HepG2 (cell line): Measurements from ENCODE around the gene ELL. TPM values are rescaled to one million over a fixed set of nuclear protein-coding genes. Genes with fewer than 3 reads are reported as not detected.

Experiments
- AGO2 ChIP-seq: fragments of 200-400 bp; formaldehyde crosslinking; optimal IDR thresholded peaks from 2 replicates; pipeline ENCODE3; 2017; ENCODE audit warnings: mild to moderate bottlenecking, low read depth, low read length, moderate library complexity
- CTCF ChIP-seq: sonication (generic); formaldehyde crosslinking; IDR thresholded peaks from 2 replicates; pipeline ENCODE4 v1.5.0; 2020; ENCODE audit warnings: mild to moderate bottlenecking, missing genetic modification reagents, moderate library complexity
- HDAC1 ChIP-seq: sonication (generic); formaldehyde crosslinking; IDR thresholded peaks from 2 replicates; pipeline ENCODE4 v1.5.1; 2020; ENCODE audit warnings: mild to moderate bottlenecking, missing genetic modification reagents
- MAZ ChIP-seq, 2 experiments: sonication (generic) in 1 of 2; formaldehyde crosslinking in 1 of 2; IDR thresholded peaks; 2 replicates each; pipeline versions ENCODE4 v1.5.0 to v1.6.1; 2012 to 2020; ENCODE audit warnings: low read depth in 2 of 2, mild to moderate bottlenecking in 2 of 2, borderline replicate concordance in 1 of 2, improper control_type of control experiment in 1 of 2, low read length in 1 of 2, missing genetic modification reagents in 1 of 2, moderate library complexity in 1 of 2
- MEIS2 ChIP-seq: sonication (generic); formaldehyde crosslinking; IDR thresholded peaks from 2 replicates; pipeline ENCODE4 v1.9.0; 2021; ENCODE audit warnings: mild to moderate bottlenecking, missing genetic modification reagents
- PHF21A ChIP-seq: sonication (generic); formaldehyde crosslinking; IDR thresholded peaks from 2 replicates; pipeline ENCODE4 v1.5.0; 2020; ENCODE audit warnings: mild to moderate bottlenecking, missing genetic modification reagents
- SRSF1 ChIP-seq: fragments of 200-400 bp; formaldehyde crosslinking; optimal IDR thresholded peaks from 2 replicates; pipeline ENCODE3; 2017; ENCODE audit warnings: mild to moderate bottlenecking, low read depth, low read length, moderate library complexity
- THAP11 ChIP-seq: IDR thresholded peaks from 2 replicates; pipeline ENCODE4 v1.6.1; 2016; ENCODE audit warnings: missing biosample characterization, missing genetic modification reagents
- TRIM22 ChIP-seq: fragments of 450-650 bp; IDR thresholded peaks from 2 replicates; pipeline ENCODE4 v1.6.1; 2017
- XRCC5 ChIP-seq: fragments of 200-400 bp; formaldehyde crosslinking; optimal IDR thresholded peaks from 2 replicates; pipeline ENCODE3; 2017; ENCODE audit warnings: mild to moderate bottlenecking, low read length
- ZBTB34 ChIP-seq: sonication (generic); formaldehyde crosslinking; IDR thresholded peaks from 2 replicates; pipeline ENCODE4 v1.8.0; 2022; ENCODE audit warnings: mild to moderate bottlenecking, missing genetic modification reagents
- ZC3H13 ChIP-seq: sonication (generic); formaldehyde crosslinking; IDR thresholded peaks from 2 replicates; pipeline ENCODE4 v1.8.1; 2023; ENCODE audit warnings: mild to moderate bottlenecking, missing genetic modification reagents, moderate library complexity
- ZFY ChIP-seq: sonication (generic); formaldehyde crosslinking; IDR thresholded peaks from 2 replicates; pipeline ENCODE4 v1.4.0; 2020; ENCODE audit warnings: missing genetic modification reagents
- ZNF160 ChIP-seq: sonication (generic); formaldehyde crosslinking; IDR thresholded peaks from 2 replicates; pipeline ENCODE4 v1.8.0; 2022; ENCODE audit warnings: mild to moderate bottlenecking, inconsistent platforms, missing genetic modification reagents
- ZNF274 ChIP-seq: sonication (generic); formaldehyde crosslinking; IDR thresholded peaks from 2 replicates; pipeline ENCODE4 v1.5.1; 2020; ENCODE audit warnings: mild to moderate bottlenecking, missing genetic modification reagents
- ZNF451 ChIP-seq: sonication (generic); formaldehyde crosslinking; IDR thresholded peaks from 2 replicates; pipeline ENCODE4 v1.5.0; 2020; ENCODE audit warnings: mild to moderate bottlenecking, missing genetic modification reagents
- ZNF674 ChIP-seq: sonication (generic); formaldehyde crosslinking; IDR thresholded peaks from 2 replicates; pipeline ENCODE4 v1.5.0; 2020; ENCODE audit warnings: low read depth, mild to moderate bottlenecking, missing genetic modification reagents
- polyA plus RNA-seq, 8 experiments: library from polyadenylated mRNA; depleted of rRNA in 3 of 8; stranded (reverse) in 7 of 8; unstranded in 1 of 8; fragments of >200 nt; fragmentation: Illumina TruSeq in 4 of 8; extraction: Trizol in 4 of 8; gene quantifications; 2 replicates each; pipeline versions ENCODE4 v1.2.1 to v1.2.3, GENCODE V29; 2011 to 2016; ENCODE audit warnings: low read depth in 4 of 8, missing spikeins in 1 of 8, mixed read lengths in 1 of 8; ENCODE audit not compliant: insufficient read depth in 1 of 8
- total RNA-seq, 5 experiments: library from RNA; depleted of rRNA; stranded (reverse); fragments of >200 nt; fragmentation: Illumina TruSeq; extraction: Trizol; gene quantifications; 2 replicates each; pipeline ENCODE4 v1.2.3, GENCODE V29; 2016; ENCODE audit warnings: low read depth in 1 of 5
- TF ChIP-seq, protein P1 (sequence below): sonication (generic); formaldehyde crosslinking; IDR thresholded peaks from 2 replicates; pipeline ENCODE4 v1.5.1; 2020; ENCODE audit warnings: missing genetic modification reagents, mild to moderate bottlenecking, borderline replicate concordance
- TF ChIP-seq, protein P2 (sequence below): sonication (generic); formaldehyde crosslinking; IDR thresholded peaks from 2 replicates; pipeline ENCODE4 v1.5.1; 2020; ENCODE audit warnings: mild to moderate bottlenecking, missing genetic modification reagents, moderate library complexity

ELL gene
- total and polyA plus RNA-seq, 2 of the 13 experiments (the other 11 are each of a cell fraction or from before 2014, with no cell fraction given) = 3.7 to 5.4 TPM

DNA sequence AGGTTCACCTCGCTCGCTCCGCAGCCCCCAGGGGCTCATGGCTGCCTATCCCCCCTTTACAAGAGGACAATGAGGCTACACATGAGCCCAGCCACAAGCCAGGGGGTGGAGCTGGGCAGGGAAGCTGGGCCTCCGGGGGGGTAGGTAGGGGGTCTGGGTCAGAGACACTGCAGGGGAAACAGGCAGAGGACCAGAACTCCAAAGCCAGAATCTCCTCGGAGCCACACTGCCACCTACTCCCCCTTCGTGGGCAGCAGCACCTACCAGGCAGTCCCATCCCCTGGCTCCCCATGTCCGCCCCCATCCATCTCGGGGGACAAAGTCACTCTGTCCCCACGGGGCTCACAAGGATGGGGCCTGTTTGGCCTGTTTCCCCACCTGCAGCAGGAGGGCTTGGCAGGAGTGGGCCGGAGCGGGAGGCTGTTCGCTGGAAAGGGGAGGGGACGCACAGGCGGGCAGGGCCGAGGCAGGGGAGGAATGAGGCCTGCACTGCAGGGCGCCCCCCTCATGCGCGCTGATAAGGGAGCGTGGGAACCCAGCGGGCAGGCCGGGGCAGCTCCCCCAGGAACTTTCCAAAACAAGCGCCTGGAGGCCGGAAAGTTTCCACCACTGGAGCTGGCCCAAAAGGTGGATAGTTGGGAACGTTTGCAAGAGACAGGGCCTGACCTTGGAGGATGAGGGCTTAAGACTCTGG, 83.4 kb downstream of the ELL start (continued):
- peak; percentile 74 for TF ChIP-seq SRSF1
- 0 out of 2 replicates have a peak, but pooled peaks have one; percentile 28 for TF ChIP-seq ZNF160 (CRISPR knock-in tag)
- 0 out of 2 replicates have a peak, but pooled peaks have one; percentile 7 for TF ChIP-seq THAP11 (CRISPR knock-in tag)
- TF ChIP-seq ZBTB34 (CRISPR knock-in tag) = peak; percentile 26; the same call in 1 of the 2 replicates
- TF ChIP-seq ZNF451 (CRISPR knock-in tag) = peak; percentile 20; the same call in 1 of the 2 replicates
- TF ChIP-seq ZC3H13 (CRISPR knock-in tag) = peak; percentile 72; the same call in 1 of the 2 replicates
- TF ChIP-seq MEIS2 (CRISPR knock-in tag) = 0 out of 2 replicates have a peak, but pooled peaks have one; percentile 5
- TF ChIP-seq TRIM22 = no peak
- 0 out of 2 replicates have a peak, but pooled peaks have one; percentile 3 for TF ChIP-seq MAZ (IDR thresholded peaks at IDR 0.05; ENCODE audit: borderline replicate concordance, low read depth, low read length)
- TF ChIP-seq MAZ (CRISPR knock-in tag; IDR thresholded peaks at IDR 0.05; ENCODE audit: low read depth) = 0 out of 2 replicates have a peak, but pooled peaks have one; percentile 31
- TF ChIP-seq, protein P1, sequence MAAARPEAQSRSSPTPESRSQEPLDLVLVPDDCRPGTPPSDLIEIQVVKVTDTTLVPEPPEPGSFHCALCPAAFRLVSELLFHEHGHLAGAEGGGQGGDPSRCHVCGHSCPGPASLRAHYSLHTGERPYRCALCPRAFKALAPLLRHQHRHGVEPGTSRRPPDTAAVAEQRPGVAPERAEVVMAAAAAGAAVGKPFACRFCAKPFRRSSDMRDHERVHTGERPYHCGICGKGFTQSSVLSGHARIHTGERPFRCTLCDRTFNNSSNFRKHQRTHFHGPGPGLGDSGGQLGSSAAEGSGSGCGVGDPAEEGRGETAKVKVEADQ (CRISPR knock-in tag) = 0 out of 2 replicates have a peak, but pooled peaks have one; percentile 61
- TF ChIP-seq AGO2 = peak; percentile 90
- TF ChIP-seq HDAC1 (CRISPR knock-in tag) = 0 out of 2 replicates have a peak, but pooled peaks have one; percentile 31
- peak; percentile 46 for TF ChIP-seq XRCC5
- peak; percentile 68 for TF ChIP-seq PHF21A
- TF ChIP-seq ZNF674 (CRISPR knock-in tag) = no peak
- TF ChIP-seq CTCF (CRISPR knock-in tag) = peak; percentile 53
- TF ChIP-seq ZNF274 = peak; percentile 44; the same call in 1 of the 2 replicates
- TF ChIP-seq ZFY (CRISPR knock-in tag) = peak; percentile 86
- TF ChIP-seq, protein P2, sequence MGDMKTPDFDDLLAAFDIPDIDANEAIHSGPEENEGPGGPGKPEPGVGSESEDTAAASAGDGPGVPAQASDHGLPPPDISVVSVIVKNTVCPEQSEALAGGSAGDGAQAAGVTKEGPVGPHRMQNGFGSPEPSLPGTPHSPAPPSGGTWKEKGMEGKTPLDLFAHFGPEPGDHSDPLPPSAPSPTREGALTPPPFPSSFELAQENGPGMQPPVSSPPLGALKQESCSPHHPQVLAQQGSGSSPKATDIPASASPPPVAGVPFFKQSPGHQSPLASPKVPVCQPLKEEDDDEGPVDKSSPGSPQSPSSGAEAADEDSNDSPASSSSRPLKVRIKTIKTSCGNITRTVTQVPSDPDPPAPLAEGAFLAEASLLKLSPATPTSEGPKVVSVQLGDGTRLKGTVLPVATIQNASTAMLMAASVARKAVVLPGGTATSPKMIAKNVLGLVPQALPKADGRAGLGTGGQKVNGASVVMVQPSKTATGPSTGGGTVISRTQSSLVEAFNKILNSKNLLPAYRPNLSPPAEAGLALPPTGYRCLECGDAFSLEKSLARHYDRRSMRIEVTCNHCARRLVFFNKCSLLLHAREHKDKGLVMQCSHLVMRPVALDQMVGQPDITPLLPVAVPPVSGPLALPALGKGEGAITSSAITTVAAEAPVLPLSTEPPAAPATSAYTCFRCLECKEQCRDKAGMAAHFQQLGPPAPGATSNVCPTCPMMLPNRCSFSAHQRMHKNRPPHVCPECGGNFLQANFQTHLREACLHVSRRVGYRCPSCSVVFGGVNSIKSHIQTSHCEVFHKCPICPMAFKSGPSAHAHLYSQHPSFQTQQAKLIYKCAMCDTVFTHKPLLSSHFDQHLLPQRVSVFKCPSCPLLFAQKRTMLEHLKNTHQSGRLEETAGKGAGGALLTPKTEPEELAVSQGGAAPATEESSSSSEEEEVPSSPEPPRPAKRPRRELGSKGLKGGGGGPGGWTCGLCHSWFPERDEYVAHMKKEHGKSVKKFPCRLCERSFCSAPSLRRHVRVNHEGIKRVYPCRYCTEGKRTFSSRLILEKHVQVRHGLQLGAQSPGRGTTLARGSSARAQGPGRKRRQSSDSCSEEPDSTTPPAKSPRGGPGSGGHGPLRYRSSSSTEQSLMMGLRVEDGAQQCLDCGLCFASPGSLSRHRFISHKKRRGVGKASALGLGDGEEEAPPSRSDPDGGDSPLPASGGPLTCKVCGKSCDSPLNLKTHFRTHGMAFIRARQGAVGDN = peak; percentile 79
